ENCODE data around the gene PPP2R3B.
A peak's percentile ranks its signal among the peaks of the same experiment; 100 is the strongest.
"Not testable (repeated sequence)": the region's sequence is repeated elsewhere in the genome, so short reads cannot be mapped to it uniquely, and the experiment has no call there.

PPP2R3B gene

GRCh38 chrX:386768-387575 lies at the start of gene PPP2R3B:
Gene PPP2R3B (minus strand): TSS chrX:386907. CDS start chrX:386691, 216 bp downstream.
- in situ Hi-C loops (cut with MboI; ENCODE audit: low sequenced_read_pairs, unreplicated experiment) = no loop called here
- peak; percentile 100 for DNase-seq (ENCODE audit: low spot score)
- no peak for TF ChIP-seq CTCF (IDR thresholded peaks at IDR 0.05; ENCODE audit: borderline replicate concordance, control extremely low read depth, extremely low read depth, insufficient read depth, missing control alignments)

- no peak for DNase-seq (ENCODE audit: low spot score)
- no peak for TF ChIP-seq CTCF (IDR thresholded peaks at IDR 0.05; ENCODE audit: borderline replicate concordance, control extremely low read depth, extremely low read depth, insufficient read depth, missing control alignments)
- in situ Hi-C loops (cut with MboI; ENCODE audit: low sequenced_read_pairs, unreplicated experiment) = no loop called here
Measured at GRCh38 chrX:435536-436122, 48.9 kb upstream of the PPP2R3B start.

GRCh38 chrX:434946-435345 lies 48.2 kb upstream of the PPP2R3B start:
- in situ Hi-C loops (cut with MboI; ENCODE audit: low sequenced_read_pairs, unreplicated experiment) = no loop called here
- no peak for DNase-seq (ENCODE audit: low spot score)
- TF ChIP-seq CTCF (IDR thresholded peaks at IDR 0.05; ENCODE audit: borderline replicate concordance, control extremely low read depth, extremely low read depth, insufficient read depth, missing control alignments) = no peak

- DNase-seq (ENCODE audit: low spot score) = no peak
- no peak for TF ChIP-seq CTCF (IDR thresholded peaks at IDR 0.05; ENCODE audit: borderline replicate concordance, control extremely low read depth, extremely low read depth, insufficient read depth, missing control alignments)
- in situ Hi-C loops (cut with MboI; ENCODE audit: low sequenced_read_pairs, unreplicated experiment) = no loop called here
Measured at GRCh38 chrX:433771-434170, 47.1 kb upstream of the PPP2R3B start.

GRCh38 chrX:432666-433065 lies 46.0 kb upstream of the PPP2R3B start:
- in situ Hi-C loops (cut with MboI; ENCODE audit: low sequenced_read_pairs, unreplicated experiment); DNase-seq (ENCODE audit: low spot score): not testable (repeated sequence)

- DNase-seq (ENCODE audit: low spot score) = no peak
- no peak for TF ChIP-seq CTCF (IDR thresholded peaks at IDR 0.05; ENCODE audit: borderline replicate concordance, control extremely low read depth, extremely low read depth, insufficient read depth, missing control alignments)
- in situ Hi-C loops (cut with MboI; ENCODE audit: low sequenced_read_pairs, unreplicated experiment) = no loop called here
Measured at GRCh38 chrX:431492-432111, 44.9 kb upstream of the PPP2R3B start.

GRCh38 chrX:431056-431455 lies 44.3 kb upstream of the PPP2R3B start:
- in situ Hi-C loops (cut with MboI; ENCODE audit: low sequenced_read_pairs, unreplicated experiment) = no loop called here
- no peak for DNase-seq (ENCODE audit: low spot score)
- TF ChIP-seq CTCF (IDR thresholded peaks at IDR 0.05; ENCODE audit: borderline replicate concordance, control extremely low read depth, extremely low read depth, insufficient read depth, missing control alignments) = no peak

All from GM13976 (cell line).